HepG2 (cell line): Measurements from ENCODE around the gene EGLN2. TPM values are rescaled to one million over a fixed set of nuclear protein-coding genes. Genes with fewer than 3 reads are reported as not detected.

ENCODE experiments used
- ATAC-seq: fragments of 200-7000 bp; cut with Tn5 transposase; 3 replicates; pipeline ENCODE4 v1.9.1; 2020; ENCODE audit warnings: mild to moderate bottlenecking, moderate library complexity
- BruUV-seq: library from RNA; stranded (reverse); fragments of 400-500 nt; replicated peaks from 2 replicates; lab custom pipeline; 2021; lab: Mats Ljungman, UMichigan
- CTCF ChIA-PET: fragments of 300-600 bp; formaldehyde crosslinking; extraction: SDS; loops from one replicate; lab custom pipeline; 2021; ENCODE audit warnings: low total read pairs, inconsistent platforms, low intra/inter-chr PET ratio; lab: Yijun Ruan, JAX
- POLR2A ChIA-PET: fragments of 350-600 bp; sonication (Branson Sonifier 250); formaldehyde crosslinking; loops from one replicate; lab custom pipeline; 2020; ENCODE audit warnings: antibody characterized with exemption, inconsistent platforms; lab: Yijun Ruan, JAX
- DNase-seq: peaks from one replicate; pipeline ENCODE4 v3.0.0-alpha.2; 2015; ENCODE audit warnings: low spot score
- FAIRE-seq: peaks from 3 replicates; lab custom pipeline; 2011; peaks lifted over from hg19 to GRCh38; lab: Jason Lieb, UNC
- H2AFZ ChIP-seq: one replicate; pipeline ENCODE4 v1.6.1; 2011; ENCODE audit warnings: low read length, inconsistent platforms
- H3K27ac ChIP-seq: fragments of 300-600 bp; 3 replicates; pipeline ENCODE4 v1.8.0; 2011; ENCODE audit warnings: mixed run types, mild to moderate bottlenecking, mixed read lengths, low read length, inconsistent platforms; ENCODE audit not compliant: insufficient read depth; ENCODE audit errors: extremely low read length
- H3K27me3 ChIP-seq, 2 experiments: fragments of 200-600 bp in 1 of 2; 2 replicates in 1 of 2; 3 replicates in 1 of 2; pipeline versions ENCODE4 v1.6.0 to v1.8.0; 2011; ENCODE audit warnings: low read length in 2 of 2, mild to moderate bottlenecking in 2 of 2, moderate library complexity in 2 of 2, inconsistent platforms in 1 of 2; ENCODE audit not compliant: insufficient read depth in 2 of 2, control insufficient read depth in 1 of 2
- H3K36me3 ChIP-seq, 2 experiments: fragments of 200-600 bp in 1 of 2; replicated peaks in 1 of 2; 2 replicates in 1 of 2; 3 replicates in 1 of 2; pipeline versions ENCODE4 v1.5.1 to v1.8.0; 2011; ENCODE audit warnings: low read length in 2 of 2, inconsistent platforms in 1 of 2; ENCODE audit not compliant: insufficient read depth in 2 of 2, control insufficient read depth in 1 of 2
- H3K4me1 ChIP-seq: 2 replicates; pipeline ENCODE4 v1.5.1; 2012; ENCODE audit warnings: low read length, inconsistent platforms; ENCODE audit not compliant: insufficient read depth
- H3K4me2 ChIP-seq: 2 replicates; pipeline ENCODE4 v1.6.0; 2011; ENCODE audit warnings: low read depth, low read length, inconsistent platforms
- H3K4me3 ChIP-seq, 3 experiments: fragments of 200-600 bp in 1 of 3; sonication (generic), shearing (Covaris generic) in 1 of 3; replicated peaks in 1 of 3; 2 replicates each; pipeline ENCODE4 v1.5.1; 2011 to 2016; ENCODE audit warnings: low read length in 3 of 3, inconsistent platforms in 2 of 3, low read depth in 2 of 3, mild to moderate bottlenecking in 2 of 3, control low read depth in 1 of 3, mixed read lengths in 1 of 3; ENCODE audit not compliant: insufficient read depth in 1 of 3
- H3K79me2 ChIP-seq: one replicate; pipeline ENCODE4 v1.6.1; 2011; ENCODE audit warnings: low read length, inconsistent platforms; ENCODE audit not compliant: insufficient read depth
- H3K9ac ChIP-seq: 2 replicates; pipeline ENCODE4 v1.6.0; 2011; ENCODE audit warnings: mild to moderate bottlenecking, low read depth, low read length, inconsistent platforms; ENCODE audit not compliant: insufficient read depth
- H3K9me3 ChIP-seq: 2 replicates; pipeline ENCODE4 v1.5.1; 2012; ENCODE audit warnings: mild to moderate bottlenecking, low read length
- H4K20me1 ChIP-seq: 2 replicates; pipeline ENCODE4 v1.6.0; 2011; ENCODE audit warnings: inconsistent platforms, mild to moderate bottlenecking, low read length, moderate library complexity; ENCODE audit not compliant: insufficient read depth
- BRD4 ChIP-seq: sonication (generic); formaldehyde crosslinking; IDR thresholded peaks from 2 replicates; pipeline ENCODE4 v1.4.0; 2020; ENCODE audit warnings: missing genetic modification reagents
- HOXA7 ChIP-seq: sonication (generic); formaldehyde crosslinking; IDR thresholded peaks from 2 replicates; pipeline ENCODE4 v1.8.1; 2022; ENCODE audit warnings: mild to moderate bottlenecking, missing genetic modification reagents, moderate library complexity
- KAT7 ChIP-seq: IDR thresholded peaks from 2 replicates; pipeline ENCODE4 v1.6.1; 2018; ENCODE audit warnings: borderline replicate concordance, missing compliant biosample characterization
- KDM3A ChIP-seq: IDR thresholded peaks from 2 replicates; pipeline ENCODE4 v1.6.1; 2018; ENCODE audit warnings: low read depth, missing compliant biosample characterization
- MXI1 ChIP-seq: IDR thresholded peaks from 3 replicates; pipeline ENCODE4 v1.6.1; 2012; ENCODE audit warnings: low read depth, low read length, inconsistent platforms, borderline replicate concordance
- PRPF4 ChIP-seq: fragments of 200-400 bp; formaldehyde crosslinking; IDR thresholded peaks from 2 replicates; pipeline ENCODE4 v1.6.1; 2016; ENCODE audit warnings: low read length, low read depth; ENCODE audit not compliant: poor library complexity, severe bottlenecking
- RAD21 ChIP-seq: fragments of 450-650 bp; formaldehyde crosslinking; IDR thresholded peaks from 2 replicates; pipeline ENCODE4 v1.5.0; 2020; ENCODE audit warnings: mild to moderate bottlenecking
- ZNF337 ChIP-seq: sonication (generic); formaldehyde crosslinking; IDR thresholded peaks from 2 replicates; pipeline ENCODE4 v1.5.1; 2020; ENCODE audit warnings: missing genetic modification reagents, low read depth, mild to moderate bottlenecking, borderline replicate concordance
- ZNF343 ChIP-seq: sonication (generic); formaldehyde crosslinking; IDR thresholded peaks from 2 replicates; pipeline ENCODE4 v1.4.0; 2020; ENCODE audit warnings: mild to moderate bottlenecking, missing genetic modification reagents
- ZNF383 ChIP-seq: sonication (generic); formaldehyde crosslinking; IDR thresholded peaks from 2 replicates; pipeline ENCODE4 v1.4.0; 2020; ENCODE audit warnings: missing genetic modification reagents, mild to moderate bottlenecking, borderline replicate concordance
- ZNF510 ChIP-seq: sonication (generic); formaldehyde crosslinking; IDR thresholded peaks from 2 replicates; pipeline ENCODE4 v1.4.0; 2020; ENCODE audit warnings: low read depth, mild to moderate bottlenecking, missing genetic modification reagents
- WGBS: methylation state at CpG from one replicate; pipeline ENCODE4 v1.1.6; 2017; ENCODE audit warnings: low lambda C conversion rate; 5-methylcytosine and 5-hydroxymethylcytosine counted together
- in situ Hi-C: cut with HindIII; loops from 2 replicates; pipeline ENCODE4 v1.10.0; 2017; ENCODE audit warnings: low pct_unique_long_range_greater_than_20kb; ENCODE audit not compliant: extremely low pct_ligation_motif_present
- intact Hi-C: fragments of 100-400 bp; cut with micrococcal nuclease; formaldehyde crosslinking; loops from one replicate; pipeline ENCODE4 v1.10.0; 2022; ENCODE audit not compliant: unreplicated experiment
- polyA plus RNA-seq, 8 experiments: library from polyadenylated mRNA; depleted of rRNA in 3 of 8; stranded (reverse) in 7 of 8; unstranded in 1 of 8; fragments of >200 nt; fragmentation: Illumina TruSeq in 4 of 8; extraction: Trizol in 4 of 8; gene quantifications; 2 replicates each; pipeline versions ENCODE4 v1.2.1 to v1.2.3, GENCODE V29; 2011 to 2016; ENCODE audit warnings: low read depth in 4 of 8, missing spikeins in 1 of 8, mixed read lengths in 1 of 8; ENCODE audit not compliant: insufficient read depth in 1 of 8
- total RNA-seq, 5 experiments: library from RNA; depleted of rRNA; stranded (reverse); fragments of >200 nt; fragmentation: Illumina TruSeq; extraction: Trizol; gene quantifications; 2 replicates each; pipeline ENCODE4 v1.2.3, GENCODE V29; 2016; ENCODE audit warnings: low read depth in 1 of 5
- TF ChIP-seq, protein P1 (sequence below): sonication (generic); formaldehyde crosslinking; IDR thresholded peaks from 2 replicates; pipeline ENCODE4 v1.4.0; 2020; ENCODE audit warnings: missing genetic modification reagents, low read depth, mild to moderate bottlenecking, borderline replicate concordance
- TF ChIP-seq, protein P2 (sequence below): sonication (generic); formaldehyde crosslinking; IDR thresholded peaks from 2 replicates; pipeline ENCODE4 v1.8.0; 2022; ENCODE audit warnings: mild to moderate bottlenecking, missing genetic modification reagents; ENCODE audit not compliant: insufficient replicate concordance
- TF ChIP-seq, protein P3 (sequence below): sonication (generic); formaldehyde crosslinking; IDR thresholded peaks from 2 replicates; pipeline ENCODE4 v1.4.0; 2020; ENCODE audit warnings: missing genetic modification reagents, borderline replicate concordance
- TF ChIP-seq, protein P4 (sequence below): sonication (generic); formaldehyde crosslinking; IDR thresholded peaks from 2 replicates; pipeline ENCODE4 v1.4.0; 2020; ENCODE audit warnings: missing genetic modification reagents

The EGLN2 gene
- total and polyA plus RNA-seq, 2 of the 13 experiments (the other 11 are each of a cell fraction or from before 2014, with no cell fraction given), result 16.5 to 40.8 TPM

DNA sequence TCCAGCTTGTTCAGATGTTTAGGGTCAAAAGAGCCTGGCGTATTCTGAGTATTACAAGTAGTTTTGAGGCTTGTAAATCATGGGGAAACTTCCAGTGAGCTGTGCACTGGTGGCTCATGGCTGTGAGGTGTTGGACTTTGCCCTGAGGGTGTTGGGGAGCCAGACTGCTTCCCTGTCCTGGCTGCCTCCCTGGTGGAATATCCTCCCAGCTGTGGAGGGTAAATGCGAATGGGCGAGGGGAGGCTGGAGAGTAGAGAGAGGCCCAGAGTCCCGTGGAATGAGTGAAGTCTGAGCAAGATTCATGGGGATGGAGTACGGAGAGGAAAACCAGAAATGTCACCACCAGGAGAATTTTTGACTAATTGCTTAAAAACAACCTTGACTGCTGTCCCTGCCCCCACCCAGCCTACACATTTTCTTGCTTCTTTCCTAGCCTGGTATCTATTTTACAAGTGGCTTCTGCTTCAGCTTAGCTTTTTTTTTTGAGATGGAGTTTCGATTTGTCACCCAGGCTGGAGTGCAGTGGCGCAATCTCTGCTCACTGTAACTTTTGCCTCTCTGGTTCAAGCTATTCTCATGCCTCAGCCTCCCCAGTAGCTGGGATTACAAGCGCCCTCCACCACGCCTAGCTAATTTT lies 44.3 kb upstream of the EGLN2 start:
- H3K9me3 ChIP-seq, result no peaks in the 10 kb centered on the region
- H4K20me1 ChIP-seq, result peaks cover 39% of the 10 kb centered on the region
- peaks cover 58% of the 10 kb centered on the region for H3K4me1 ChIP-seq
- peak overlapping the region; percentile 57 for H3K9ac ChIP-seq
- POLR2A ChIA-PET, result interaction anchor here (0.5 to 7.8 kb wide), 11 partner anchors 9 to 44 kb away, joined by 3 to 90 read pairs (median 4); partner anchors contain the start of genes COQ8B, EGLN2, ITPKC and RAB4B
- intact Hi-C loops, result no loop called here
- peaks cover 13 to 38% of the 10 kb centered on the region in 2 experiments; a peak in 4 of 5 replicates for H3K36me3 ChIP-seq
- H3K27ac ChIP-seq, result peak overlapping the region; percentile 75
- peak; percentile 24 for ATAC-seq
- CTCF ChIA-PET, result no interaction called here
- 64% methylated on average over 9 of the region's 9 CpGs for WGBS
- DNase-seq, result peak; percentile 62
- peaks cover 67% of the 10 kb centered on the region for H3K79me2 ChIP-seq
- no peaks in the 10 kb centered on the region; a peak in 1 of 5 replicates for H3K27me3 ChIP-seq
- H3K4me2 ChIP-seq, result peak overlapping the region; percentile 72
- H2AFZ ChIP-seq, result no peak overlapping the region
- BruUV-seq, result no TSS peak
- peak overlapping the region in 2 of 3 experiments; percentile 35 to 45; a peak in 5 of 6 replicates for H3K4me3 ChIP-seq
- in situ Hi-C loops, result loop anchor here (5.0 kb wide), 2 partner anchors 37 to 53 kb away; partner anchors contain the start of genes COQ8B and ITPKC
- peak; percentile 40 for FAIRE-seq
- TF ChIP-seq KAT7 (CRISPR knock-in tag), result peak; percentile 51; the same call in 1 of the 2 replicates
- TF ChIP-seq ZNF383 (CRISPR knock-in tag), result no peak
- 0 out of 2 replicates have a peak, but pooled peaks have one; percentile 64 for TF ChIP-seq ZNF510 (CRISPR knock-in tag)
- TF ChIP-seq, protein P1, sequence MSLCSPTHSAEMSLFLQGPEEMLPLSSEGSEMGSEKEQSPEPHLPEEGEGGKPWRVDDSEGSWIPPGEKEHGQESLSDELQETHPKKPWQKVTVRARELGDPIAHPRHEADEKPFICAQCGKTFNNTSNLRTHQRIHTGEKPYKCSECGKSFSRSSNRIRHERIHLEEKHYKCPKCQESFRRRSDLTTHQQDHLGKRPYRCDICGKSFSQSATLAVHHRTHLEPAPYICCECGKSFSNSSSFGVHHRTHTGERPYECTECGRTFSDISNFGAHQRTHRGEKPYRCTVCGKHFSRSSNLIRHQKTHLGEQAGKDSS, result 0 out of 2 replicates have a peak, but pooled peaks have one; percentile 65
- TF ChIP-seq RAD21 (CRISPR knock-in tag), result peak; percentile 40; the same call in 1 of the 2 replicates
- no peak for TF ChIP-seq MXI1
- no peak for TF ChIP-seq BRD4 (CRISPR knock-in tag)
- peak; percentile 66; the same call in 1 of the 2 replicates for TF ChIP-seq ZNF343 (CRISPR knock-in tag)
- TF ChIP-seq, protein P2, sequence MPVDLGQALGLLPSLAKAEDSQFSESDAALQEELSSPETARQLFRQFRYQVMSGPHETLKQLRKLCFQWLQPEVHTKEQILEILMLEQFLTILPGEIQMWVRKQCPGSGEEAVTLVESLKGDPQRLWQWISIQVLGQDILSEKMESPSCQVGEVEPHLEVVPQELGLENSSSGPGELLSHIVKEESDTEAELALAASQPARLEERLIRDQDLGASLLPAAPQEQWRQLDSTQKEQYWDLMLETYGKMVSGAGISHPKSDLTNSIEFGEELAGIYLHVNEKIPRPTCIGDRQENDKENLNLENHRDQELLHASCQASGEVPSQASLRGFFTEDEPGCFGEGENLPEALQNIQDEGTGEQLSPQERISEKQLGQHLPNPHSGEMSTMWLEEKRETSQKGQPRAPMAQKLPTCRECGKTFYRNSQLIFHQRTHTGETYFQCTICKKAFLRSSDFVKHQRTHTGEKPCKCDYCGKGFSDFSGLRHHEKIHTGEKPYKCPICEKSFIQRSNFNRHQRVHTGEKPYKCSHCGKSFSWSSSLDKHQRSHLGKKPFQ (CRISPR knock-in tag), result no peak
- no peak for TF ChIP-seq HOXA7 (CRISPR knock-in tag)
- no peak for TF ChIP-seq PRPF4
- TF ChIP-seq, protein P3, sequence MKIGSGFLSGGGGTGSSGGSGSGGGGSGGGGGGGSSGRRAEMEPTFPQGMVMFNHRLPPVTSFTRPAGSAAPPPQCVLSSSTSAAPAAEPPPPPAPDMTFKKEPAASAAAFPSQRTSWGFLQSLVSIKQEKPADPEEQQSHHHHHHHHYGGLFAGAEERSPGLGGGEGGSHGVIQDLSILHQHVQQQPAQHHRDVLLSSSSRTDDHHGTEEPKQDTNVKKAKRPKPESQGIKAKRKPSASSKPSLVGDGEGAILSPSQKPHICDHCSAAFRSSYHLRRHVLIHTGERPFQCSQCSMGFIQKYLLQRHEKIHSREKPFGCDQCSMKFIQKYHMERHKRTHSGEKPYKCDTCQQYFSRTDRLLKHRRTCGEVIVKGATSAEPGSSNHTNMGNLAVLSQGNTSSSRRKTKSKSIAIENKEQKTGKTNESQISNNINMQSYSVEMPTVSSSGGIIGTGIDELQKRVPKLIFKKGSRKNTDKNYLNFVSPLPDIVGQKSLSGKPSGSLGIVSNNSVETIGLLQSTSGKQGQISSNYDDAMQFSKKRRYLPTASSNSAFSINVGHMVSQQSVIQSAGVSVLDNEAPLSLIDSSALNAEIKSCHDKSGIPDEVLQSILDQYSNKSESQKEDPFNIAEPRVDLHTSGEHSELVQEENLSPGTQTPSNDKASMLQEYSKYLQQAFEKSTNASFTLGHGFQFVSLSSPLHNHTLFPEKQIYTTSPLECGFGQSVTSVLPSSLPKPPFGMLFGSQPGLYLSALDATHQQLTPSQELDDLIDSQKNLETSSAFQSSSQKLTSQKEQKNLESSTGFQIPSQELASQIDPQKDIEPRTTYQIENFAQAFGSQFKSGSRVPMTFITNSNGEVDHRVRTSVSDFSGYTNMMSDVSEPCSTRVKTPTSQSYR (CRISPR knock-in tag), result peak; percentile 32; the same call in 1 of the 2 replicates
- TF ChIP-seq KDM3A (CRISPR knock-in tag), result no peak
- no peak for TF ChIP-seq ZNF337
- TF ChIP-seq, protein P4, sequence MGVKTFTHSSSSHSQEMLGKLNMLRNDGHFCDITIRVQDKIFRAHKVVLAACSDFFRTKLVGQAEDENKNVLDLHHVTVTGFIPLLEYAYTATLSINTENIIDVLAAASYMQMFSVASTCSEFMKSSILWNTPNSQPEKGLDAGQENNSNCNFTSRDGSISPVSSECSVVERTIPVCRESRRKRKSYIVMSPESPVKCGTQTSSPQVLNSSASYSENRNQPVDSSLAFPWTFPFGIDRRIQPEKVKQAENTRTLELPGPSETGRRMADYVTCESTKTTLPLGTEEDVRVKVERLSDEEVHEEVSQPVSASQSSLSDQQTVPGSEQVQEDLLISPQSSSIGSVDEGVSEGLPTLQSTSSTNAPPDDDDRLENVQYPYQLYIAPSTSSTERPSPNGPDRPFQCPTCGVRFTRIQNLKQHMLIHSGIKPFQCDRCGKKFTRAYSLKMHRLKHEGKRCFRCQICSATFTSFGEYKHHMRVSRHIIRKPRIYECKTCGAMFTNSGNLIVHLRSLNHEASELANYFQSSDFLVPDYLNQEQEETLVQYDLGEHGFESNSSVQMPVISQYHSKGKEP (CRISPR knock-in tag), result no peak
